ENCODE results near the gene EN1. TPM values are rescaled to one million over a fixed set of nuclear protein-coding genes. Genes with fewer than 3 reads are reported as not detected.

The EN1 gene
- total RNA-seq, 8 experiments from 2014 or later = 0.14 to 21.8 (median 1.1) TPM

GRCh38 chr2:118826093-118826492, 21.4 kb downstream of the EN1 start:
- peaks cover 4% of the 10 kb centered on the region in 2 donors for H3K4me1 ChIP-seq (replicated peaks in 1 of 2)
- ATAC-seq (replicated peaks in 6 of 8) = no peak
- H3K4me3 ChIP-seq = no peak overlapping the region
- H3K27ac ChIP-seq = no peak overlapping the region
- in situ Hi-C loops (cut with MboI; ENCODE audit: low pct_unique_long_range_greater_than_20kb in 2 of 9, low sequenced_read_pairs in 9 of 9, unreplicated experiment in 9 of 9) = loop anchor here in 1 of 9 experiments (25.0 kb wide), 1 partner anchor 164 kb away; no protein-coding TSS in a partner anchor
- 0 to 100% (median 25%) methylated on average over 1 of the region's 1 CpG for WGBS, 10 experiments

- Histone ChIP-seq H3K4me1 (replicated peaks in 1 of 2) (no peaks in the 10 kb centered on the region), H3K4me3 (no peak overlapping the region), H3K27ac (no peak overlapping the region)
- peak in 2 of 8 experiments; percentile 27 to 48 for ATAC-seq (replicated peaks in 6 of 8)
- in situ Hi-C loops (cut with MboI; ENCODE audit: low pct_unique_long_range_greater_than_20kb in 2 of 9, low sequenced_read_pairs in 9 of 9, unreplicated experiment in 9 of 9) = loop anchor here in 1 of 9 experiments (25.0 kb wide), 1 partner anchor 286 kb away; no protein-coding TSS in a partner anchor
- 25 to 90% (median 60%) methylated on average over 1 to 4 of the region's 5 CpGs; no CpG with 5 or more reads in 1 of the 10 experiments for WGBS, 10 experiments
Observed at GRCh38 chr2:118823633-118824032, 23.8 kb downstream of the EN1 start.

- peak in 3 of 8 experiments; percentile 10 to 37 (median 29) for ATAC-seq (replicated peaks in 6 of 8)
- Histone ChIP-seq H3K27ac (no peak overlapping the region), H3K4me1 (replicated peaks in 1 of 2) (no peaks in the 10 kb centered on the region), H3K4me3 (no peak overlapping the region)
- in situ Hi-C loops (cut with MboI; ENCODE audit: low pct_unique_long_range_greater_than_20kb in 2 of 9, low sequenced_read_pairs in 9 of 9, unreplicated experiment in 9 of 9) = loop anchor here in 1 of 9 experiments (25.0 kb wide), 1 partner anchor 285 kb away; no protein-coding TSS in a partner anchor
- WGBS, 10 experiments = 0 to 100% (median 71%) methylated on average over 1 of the region's 1 CpG; no CpG with 5 or more reads in 3 of the 10 experiments
Observed at GRCh38 chr2:118822572-118822971, 24.9 kb downstream of the EN1 start.

GRCh38 chr2:118822015-118822414, 25.4 kb downstream of the EN1 start:
- Histone ChIP-seq H3K4me1 (replicated peaks in 1 of 2) (no peaks in the 10 kb centered on the region), H3K4me3 (no peak overlapping the region), H3K27ac (no peak overlapping the region)
- in situ Hi-C loops (cut with MboI; ENCODE audit: low pct_unique_long_range_greater_than_20kb in 2 of 9, low sequenced_read_pairs in 9 of 9, unreplicated experiment in 9 of 9) = loop anchor here in 1 of 9 experiments (25.0 kb wide), 1 partner anchor 285 kb away; no protein-coding TSS in a partner anchor
- WGBS, 10 experiments = 100% methylated on average over 1 of the region's 5 CpGs; no CpG with 5 or more reads in 9 of the 10 experiments
- peak in 3 of 8 experiments; percentile 17 to 46 (median 42) for ATAC-seq (replicated peaks in 6 of 8)

GRCh38 chr2:118817469-118817868, 30.0 kb downstream of the EN1 start:
- Histone ChIP-seq H3K4me1 (replicated peaks in 1 of 2) (peaks cover 0 to 3% of the 10 kb centered on the region in 2 donors), H3K4me3 (no peak overlapping the region), H3K27ac (no peak overlapping the region)
- WGBS, 10 experiments = 37 to 84% (median 77%) methylated on average over 1 to 4 of the region's 4 CpGs; no CpG with 5 or more reads in 3 of the 10 experiments
- no peak for ATAC-seq (replicated peaks in 6 of 8)
- in situ Hi-C loops (cut with MboI; ENCODE audit: low pct_unique_long_range_greater_than_20kb in 2 of 9, low sequenced_read_pairs in 9 of 9, unreplicated experiment in 9 of 9) = loop anchor here in 1 of 9 experiments (25.0 kb wide), 1 partner anchor 280 kb away; no protein-coding TSS in a partner anchor

GRCh38 chr2:118816669-118817068, 30.8 kb downstream of the EN1 start:
- H3K4me1 ChIP-seq (replicated peaks in 1 of 2) = peaks cover 0 to 3% of the 10 kb centered on the region in 2 donors
- H3K27ac ChIP-seq = no peak overlapping the region
- in situ Hi-C loops (cut with MboI; ENCODE audit: low pct_unique_long_range_greater_than_20kb in 2 of 9, low sequenced_read_pairs in 9 of 9, unreplicated experiment in 9 of 9) = loop anchor here in 1 of 9 experiments (25.0 kb wide), 1 partner anchor 279 kb away; no protein-coding TSS in a partner anchor
- no peak for ATAC-seq (replicated peaks in 6 of 8)
- no peak overlapping the region for H3K4me3 ChIP-seq
- WGBS, 10 experiments = 14 to 100% (median 93%) methylated on average over 1 to 4 of the region's 4 CpGs; no CpG with 5 or more reads in 4 of the 10 experiments

GRCh38 chr2:118815731-118816130, 31.7 kb downstream of the EN1 start:
- Histone ChIP-seq H3K4me1 (replicated peaks in 1 of 2) (peaks cover 0 to 3% of the 10 kb centered on the region in 2 donors), H3K27ac (no peak overlapping the region), H3K4me3 (no peak overlapping the region)
- WGBS, 10 experiments = 57 to 100% (median 75%) methylated on average over 1 to 4 of the region's 4 CpGs; no CpG with 5 or more reads in 4 of the 10 experiments
- no peak for ATAC-seq (replicated peaks in 6 of 8)
- in situ Hi-C loops (cut with MboI; ENCODE audit: low pct_unique_long_range_greater_than_20kb in 2 of 9, low sequenced_read_pairs in 9 of 9, unreplicated experiment in 9 of 9) = loop anchor here in 1 of 9 experiments (25.0 kb wide), 1 partner anchor 278 kb away; no protein-coding TSS in a partner anchor

- 67 to 100% (median 89%) methylated on average over 1 to 4 of the region's 7 CpGs; no CpG with 5 or more reads in 2 of the 10 experiments for WGBS, 10 experiments
- in situ Hi-C loops (cut with MboI; ENCODE audit: low pct_unique_long_range_greater_than_20kb in 2 of 9, low sequenced_read_pairs in 9 of 9, unreplicated experiment in 9 of 9) = loop anchor here in 1 of 9 experiments (25.0 kb wide), 1 partner anchor 278 kb away; no protein-coding TSS in a partner anchor
- peaks cover 0 to 3% of the 10 kb centered on the region in 2 donors for H3K4me1 ChIP-seq (replicated peaks in 1 of 2)
- no peak overlapping the region for H3K27ac ChIP-seq
- H3K4me3 ChIP-seq = no peak overlapping the region
- no peak for ATAC-seq (replicated peaks in 6 of 8)
Observed at GRCh38 chr2:118815314-118815713, 32.1 kb downstream of the EN1 start.

GRCh38 chr2:118814368-118814767, 33.1 kb downstream of the EN1 start:
- Histone ChIP-seq H3K4me1 (replicated peaks in 1 of 2) (peaks cover 0 to 3% of the 10 kb centered on the region in 2 donors), H3K4me3 (no peak overlapping the region), H3K27ac (no peak overlapping the region)
- ATAC-seq (replicated peaks in 6 of 8) = no peak
- in situ Hi-C loops (cut with MboI; ENCODE audit: low pct_unique_long_range_greater_than_20kb in 2 of 9, low sequenced_read_pairs in 9 of 9, unreplicated experiment in 9 of 9) = loop anchor here in 1 of 9 experiments (25.0 kb wide), 1 partner anchor 277 kb away; no protein-coding TSS in a partner anchor
- 60 to 100% (median 86%) methylated on average over 1 to 2 of the region's 3 CpGs; no CpG with 5 or more reads in 6 of the 10 experiments for WGBS, 10 experiments

- WGBS, 10 experiments = 20 to 88% (median 65%) methylated on average over 1 to 10 of the region's 13 CpGs; no CpG with 5 or more reads in 3 of the 10 experiments
- peak in 3 of 8 experiments; percentile 37 to 62 (median 62) for ATAC-seq (replicated peaks in 6 of 8)
- Histone ChIP-seq H3K4me1 (replicated peaks in 1 of 2) (peaks cover 3 to 4% of the 10 kb centered on the region in 2 donors), H3K27ac (no peak overlapping the region), H3K4me3 (no peak overlapping the region)
- in situ Hi-C loops (cut with MboI; ENCODE audit: low pct_unique_long_range_greater_than_20kb in 2 of 9, low sequenced_read_pairs in 9 of 9, unreplicated experiment in 9 of 9) = loop anchor here in 1 of 9 experiments (25.0 kb wide), 1 partner anchor 276 kb away; no protein-coding TSS in a partner anchor
Observed at GRCh38 chr2:118813601-118814339, 33.7 kb downstream of the EN1 start.

- in situ Hi-C loops (cut with MboI; ENCODE audit: low pct_unique_long_range_greater_than_20kb in 2 of 9, low sequenced_read_pairs in 9 of 9, unreplicated experiment in 9 of 9) = loop anchor here in 1 of 9 experiments (25.0 kb wide), 1 partner anchor 276 kb away; no protein-coding TSS in a partner anchor
- peak in 1 of 8 experiments; percentile 37 for ATAC-seq (replicated peaks in 6 of 8)
- Histone ChIP-seq H3K27ac (no peak overlapping the region), H3K4me3 (no peak overlapping the region), H3K4me1 (replicated peaks in 1 of 2) (peaks cover 10% of the 10 kb centered on the region in 2 donors)
- 39 to 78% (median 61%) methylated on average over 1 to 7 of the region's 8 CpGs; no CpG with 5 or more reads in 1 of the 10 experiments for WGBS, 10 experiments
Observed at GRCh38 chr2:118813111-118813510, 34.3 kb downstream of the EN1 start.

GRCh38 chr2:118812552-118812951, 34.9 kb downstream of the EN1 start:
- Histone ChIP-seq H3K4me3 (no peak overlapping the region), H3K4me1 (replicated peaks in 1 of 2) (peaks cover 15 to 16% of the 10 kb centered on the region in 2 donors), H3K27ac (no peak overlapping the region)
- 34 to 100% (median 90%) methylated on average over 1 to 4 of the region's 6 CpGs; no CpG with 5 or more reads in 1 of the 10 experiments for WGBS, 10 experiments
- in situ Hi-C loops (cut with MboI; ENCODE audit: low pct_unique_long_range_greater_than_20kb in 2 of 9, low sequenced_read_pairs in 9 of 9, unreplicated experiment in 9 of 9) = loop anchor here in 1 of 9 experiments (25.0 kb wide), 1 partner anchor 275 kb away; no protein-coding TSS in a partner anchor
- ATAC-seq (replicated peaks in 6 of 8) = no peak

Measured in motor neuron (in vitro differentiated cells).